ENCODE data around the gene PARP8. TPM values are rescaled to one million over a fixed set of nuclear protein-coding genes. Genes with fewer than 3 reads are reported as not detected.

PARP8 gene
- total and polyA plus RNA-seq, 2 of the 8 experiments (the other 6 are each of a cell fraction or from before 2014, with no cell fraction given) = 16.6 to 30.6 TPM

DNA sequence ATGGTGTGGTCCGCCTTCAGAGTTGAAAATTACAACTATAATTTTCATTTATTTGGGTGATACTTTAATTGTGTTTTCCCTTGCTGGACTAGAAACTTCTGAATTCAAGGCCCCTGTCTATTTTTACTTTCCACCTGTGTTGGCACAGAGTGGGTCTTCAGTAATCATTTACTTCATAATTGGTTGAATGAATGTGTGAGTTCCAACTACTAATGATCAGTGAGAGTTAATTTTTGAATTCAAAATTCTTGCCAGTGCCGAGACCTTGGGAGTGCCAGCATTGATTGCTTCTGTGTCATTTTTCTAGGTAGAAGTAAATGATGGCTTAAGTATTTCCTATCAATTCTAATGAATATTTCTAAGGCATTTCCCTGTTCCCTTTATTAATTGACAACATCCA lies 61.4 kb downstream of the PARP8 start (continued):
- TF ChIP-seq HDAC2 (IDR thresholded peaks at IDR 0.05; ENCODE audit: borderline replicate concordance in 1 of 2, low read depth in 2 of 2, low read length in 2 of 2) (no peak), EP300 (IDR thresholded peaks at IDR 0.05; ENCODE audit: borderline replicate concordance in 1 of 2, low read depth in 2 of 2, low read length in 2 of 2) (no peak), SRF (IDR thresholded peaks at IDR 0.05; ENCODE audit: low read depth, low read length) (no peak), CBX8 (IDR thresholded peaks at IDR 0.05; ENCODE audit: borderline replicate concordance, low read depth, low read length) (no peak), SP4 (IDR thresholded peaks at IDR 0.05; ENCODE audit: low read length) (no peak), YY1 (IDR thresholded peaks at IDR 0.05; ENCODE audit: low read depth, low read length) (no peak)

All from H1 (cell line).